Peyer's patch (tissue), 4 donors: Measurements from ENCODE around the gene PACSIN1. TPM values are rescaled to one million over a fixed set of nuclear protein-coding genes. Genes with fewer than 3 reads are reported as not detected.

ENCODE experiments used
- DNase-seq, 3 donors: peaks; one replicate each; pipeline ENCODE4 v3.0.0-alpha.2; 2017 to 2019
- H3K27ac ChIP-seq, 4 donors: fragments of 200-600 bp; sonication (generic); one replicate each; pipeline ENCODE4 v1.5.1; 2016 to 2019
- H3K27me3 ChIP-seq, 2 donors: fragments of 200-600 bp; sonication (generic); one replicate each; pipeline ENCODE4 v1.5.1; 2019
- H3K36me3 ChIP-seq, 3 donors: fragments of 200-600 bp; sonication (generic); one replicate each; pipeline ENCODE4 v1.5.1; 2016 to 2019
- H3K4me1 ChIP-seq, 4 donors: fragments of 200-600 bp; sonication (generic); one replicate each; pipeline ENCODE4 v1.5.1; 2016 to 2019
- H3K4me3 ChIP-seq, 4 donors: fragments of 200-600 bp; sonication (generic); 1 replicate in 3 of 4; 2 replicates in 1 of 4; pipeline ENCODE4 v1.5.1; 2016 to 2019; ENCODE audit warnings: mild to moderate bottlenecking in 1 of 4
- H3K9me3 ChIP-seq, 4 donors: fragments of 200-600 bp; sonication (generic); one replicate each; pipeline ENCODE4 v1.5.1; 2016 to 2019; ENCODE audit warnings: mild to moderate bottlenecking in 1 of 4
- CTCF ChIP-seq, 6 experiments: fragments of 450-650 bp in 4 of 6; fragments of 200-600 bp in 2 of 6; sonication (generic) in 1 of 6; IDR thresholded peaks; one replicate each; pipeline ENCODE4 v1.5.1; 2017 to 2019; ENCODE audit warnings: antibody characterized with exemption in 6 of 6, mild to moderate bottlenecking in 3 of 6, moderate library complexity in 1 of 6
- POLR2A ChIP-seq, 2 donors: fragments of 450-650 bp; IDR thresholded peaks; one replicate each; pipeline ENCODE4 v1.5.1; 2017; ENCODE audit warnings: antibody characterized with exemption in 2 of 2, mild to moderate bottlenecking in 2 of 2, moderate library complexity in 2 of 2
- total RNA-seq, 4 donors: library from RNA; depleted of rRNA; stranded (reverse); fragments of >200 nt; gene quantifications; one replicate each; pipeline ENCODE4 v1.1.0, GENCODE V29; 2016

The PACSIN1 gene
- total RNA-seq, 4 donors from 2014 or later, result 0.28 to 9.9 (median 0.40) TPM; not detected in 1

- H3K27ac ChIP-seq, result no peak overlapping the region
- no peak overlapping the region for H3K4me3 ChIP-seq
- DNase-seq, result no peak
- TF ChIP-seq POLR2A (IDR thresholded peaks at IDR 0.05) (no peak), CTCF (IDR thresholded peaks at IDR 0.05) (no peak)
- H3K27me3 ChIP-seq, result no peaks in the 10 kb centered on the region
- H3K36me3 ChIP-seq, result no peaks in the 10 kb centered on the region
- peaks cover 0 to 10% (median 0%) of the 10 kb centered on the region in 4 donors for H3K4me1 ChIP-seq
- H3K9me3 ChIP-seq, result no peaks in the 10 kb centered on the region
Observed at GRCh38 chr6:34527751-34528670, 62.1 kb downstream of the PACSIN1 start.

- no peak overlapping the region for H3K4me3 ChIP-seq
- no peaks in the 10 kb centered on the region for H3K9me3 ChIP-seq
- DNase-seq, result no peak
Observed at GRCh38 chr6:34528996-34529664, 63.3 kb downstream of the PACSIN1 start.

DNA sequence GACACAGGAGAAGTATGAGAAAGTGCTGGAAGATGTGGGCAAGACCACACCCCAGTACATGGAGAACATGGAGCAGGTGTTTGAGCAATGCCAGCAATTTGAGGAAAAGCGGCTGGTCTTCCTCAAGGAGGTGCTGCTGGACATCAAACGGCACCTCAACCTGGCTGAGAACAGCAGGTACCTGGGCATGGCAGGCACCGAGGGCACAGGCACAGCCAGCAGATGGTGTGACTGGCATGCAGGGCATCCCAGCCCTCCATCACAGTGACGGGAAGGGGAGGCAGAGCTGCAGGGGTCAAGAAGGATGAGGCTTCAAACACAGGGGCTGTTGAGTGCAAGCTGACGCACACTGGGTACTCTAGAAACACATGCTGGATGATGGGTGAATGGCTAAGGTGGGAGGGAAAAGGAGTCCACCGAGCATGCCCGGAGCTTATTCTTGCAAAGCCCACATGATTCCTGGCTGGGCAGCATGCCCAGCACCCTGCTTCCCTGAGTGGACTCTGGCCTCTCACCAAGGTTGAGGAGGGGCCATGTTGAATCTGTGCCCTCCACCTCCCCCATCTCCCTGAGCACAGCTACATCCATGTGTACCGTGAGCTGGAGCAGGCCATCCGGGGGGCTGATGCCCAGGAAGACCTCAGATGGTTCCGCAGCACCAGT, 63.9 kb downstream of the PACSIN1 start:
- TF ChIP-seq CTCF (IDR thresholded peaks at IDR 0.05) (peak in 3 of 6 experiments; percentile 29 to 41 (median 35)), POLR2A (IDR thresholded peaks at IDR 0.05) (no peak)
- H3K27me3 ChIP-seq, result no peaks in the 10 kb centered on the region
- no peak overlapping the region for H3K4me3 ChIP-seq
- no peaks in the 10 kb centered on the region for H3K9me3 ChIP-seq
- no peaks in the 10 kb centered on the region for H3K36me3 ChIP-seq
- peak in 1 of 3 donors; percentile 66 for DNase-seq
- no peak overlapping the region for H3K27ac ChIP-seq
- peaks cover 0 to 10% (median 0%) of the 10 kb centered on the region in 4 donors for H3K4me1 ChIP-seq

More at GRCh38 chr6:34528996-34529664, 63.3 kb downstream of the PACSIN1 start:
- TF ChIP-seq POLR2A (IDR thresholded peaks at IDR 0.05) (no peak), CTCF (IDR thresholded peaks at IDR 0.05) (no peak)
- Histone ChIP-seq H3K27ac (no peak overlapping the region), H3K27me3 (no peaks in the 10 kb centered on the region), H3K36me3 (no peaks in the 10 kb centered on the region), H3K4me1 (peaks cover 0 to 10% (median 0%) of the 10 kb centered on the region in 4 donors)

- DNase-seq, result no peak
- no peak overlapping the region for H3K4me3 ChIP-seq
- no peak overlapping the region for H3K27ac ChIP-seq
- H3K36me3 ChIP-seq, result no peaks in the 10 kb centered on the region
- H3K4me1 ChIP-seq, result peaks cover 0 to 10% (median 0%) of the 10 kb centered on the region in 4 donors
- TF ChIP-seq POLR2A (IDR thresholded peaks at IDR 0.05) (no peak), CTCF (IDR thresholded peaks at IDR 0.05) (no peak)
- H3K9me3 ChIP-seq, result no peaks in the 10 kb centered on the region
- H3K27me3 ChIP-seq, result no peaks in the 10 kb centered on the region
Observed at GRCh38 chr6:34530753-34531365, 65.0 kb downstream of the PACSIN1 start.

GRCh38 chr6:34531580-34532201, 65.8 kb downstream of the PACSIN1 start:
- H3K27ac ChIP-seq, result no peak overlapping the region
- H3K36me3 ChIP-seq, result no peaks in the 10 kb centered on the region
- DNase-seq, result peak in 1 of 3 donors; percentile 47
- no peaks in the 10 kb centered on the region for H3K27me3 ChIP-seq
- no peak overlapping the region for H3K4me3 ChIP-seq
- no peaks in the 10 kb centered on the region for H3K9me3 ChIP-seq
- peaks cover 0 to 9% (median 0%) of the 10 kb centered on the region in 4 donors for H3K4me1 ChIP-seq
- no peak for TF ChIP-seq POLR2A (IDR thresholded peaks at IDR 0.05)
- TF ChIP-seq CTCF (IDR thresholded peaks at IDR 0.05), result no peak
